ENCODE data around the gene C2orf92.

DNA sequence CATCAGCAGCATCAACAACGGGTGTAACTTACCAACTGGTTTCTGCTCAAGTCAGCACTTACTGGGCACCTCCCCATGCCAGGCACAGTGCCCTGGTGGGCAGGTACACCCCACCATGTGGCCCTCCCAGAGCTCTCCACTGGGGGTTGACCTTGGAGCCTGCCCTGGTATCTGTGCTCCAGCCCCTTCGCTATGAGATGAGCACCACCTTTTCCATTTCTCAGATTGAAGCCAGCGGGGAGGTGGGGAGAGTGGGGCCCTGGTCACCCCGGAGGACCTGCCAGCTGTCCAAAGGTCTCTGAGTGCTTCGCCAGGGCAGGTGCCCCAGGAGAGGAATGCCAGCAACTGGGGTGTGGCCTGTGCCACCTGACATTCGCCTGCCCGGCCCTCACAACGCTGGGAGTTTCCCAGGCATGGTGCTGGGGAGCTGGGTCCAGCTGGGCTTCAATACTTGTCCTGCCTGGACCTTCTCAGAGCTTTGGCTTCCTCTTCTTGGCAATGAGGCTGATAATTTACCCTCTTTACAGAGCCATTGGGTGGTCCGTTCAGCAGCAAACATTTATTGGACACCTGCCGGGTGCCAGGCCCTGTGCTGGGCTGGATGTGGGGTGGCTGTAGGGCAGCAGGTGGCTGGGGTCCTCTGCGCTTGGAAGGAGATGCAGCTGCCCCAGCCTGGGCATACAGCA lies 38.0 kb downstream of the C2orf92 start:
- TF ChIP-seq, protein P1, sequence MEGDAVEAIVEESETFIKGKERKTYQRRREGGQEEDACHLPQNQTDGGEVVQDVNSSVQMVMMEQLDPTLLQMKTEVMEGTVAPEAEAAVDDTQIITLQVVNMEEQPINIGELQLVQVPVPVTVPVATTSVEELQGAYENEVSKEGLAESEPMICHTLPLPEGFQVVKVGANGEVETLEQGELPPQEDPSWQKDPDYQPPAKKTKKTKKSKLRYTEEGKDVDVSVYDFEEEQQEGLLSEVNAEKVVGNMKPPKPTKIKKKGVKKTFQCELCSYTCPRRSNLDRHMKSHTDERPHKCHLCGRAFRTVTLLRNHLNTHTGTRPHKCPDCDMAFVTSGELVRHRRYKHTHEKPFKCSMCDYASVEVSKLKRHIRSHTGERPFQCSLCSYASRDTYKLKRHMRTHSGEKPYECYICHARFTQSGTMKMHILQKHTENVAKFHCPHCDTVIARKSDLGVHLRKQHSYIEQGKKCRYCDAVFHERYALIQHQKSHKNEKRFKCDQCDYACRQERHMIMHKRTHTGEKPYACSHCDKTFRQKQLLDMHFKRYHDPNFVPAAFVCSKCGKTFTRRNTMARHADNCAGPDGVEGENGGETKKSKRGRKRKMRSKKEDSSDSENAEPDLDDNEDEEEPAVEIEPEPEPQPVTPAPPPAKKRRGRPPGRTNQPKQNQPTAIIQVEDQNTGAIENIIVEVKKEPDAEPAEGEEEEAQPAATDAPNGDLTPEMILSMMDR (IDR thresholded peaks at IDR 0.05) = no peak
- no peak for TF ChIP-seq POLR2A (IDR thresholded peaks at IDR 0.05)
